Measurements from ENCODE around the gene SFMBT2.

DNA sequence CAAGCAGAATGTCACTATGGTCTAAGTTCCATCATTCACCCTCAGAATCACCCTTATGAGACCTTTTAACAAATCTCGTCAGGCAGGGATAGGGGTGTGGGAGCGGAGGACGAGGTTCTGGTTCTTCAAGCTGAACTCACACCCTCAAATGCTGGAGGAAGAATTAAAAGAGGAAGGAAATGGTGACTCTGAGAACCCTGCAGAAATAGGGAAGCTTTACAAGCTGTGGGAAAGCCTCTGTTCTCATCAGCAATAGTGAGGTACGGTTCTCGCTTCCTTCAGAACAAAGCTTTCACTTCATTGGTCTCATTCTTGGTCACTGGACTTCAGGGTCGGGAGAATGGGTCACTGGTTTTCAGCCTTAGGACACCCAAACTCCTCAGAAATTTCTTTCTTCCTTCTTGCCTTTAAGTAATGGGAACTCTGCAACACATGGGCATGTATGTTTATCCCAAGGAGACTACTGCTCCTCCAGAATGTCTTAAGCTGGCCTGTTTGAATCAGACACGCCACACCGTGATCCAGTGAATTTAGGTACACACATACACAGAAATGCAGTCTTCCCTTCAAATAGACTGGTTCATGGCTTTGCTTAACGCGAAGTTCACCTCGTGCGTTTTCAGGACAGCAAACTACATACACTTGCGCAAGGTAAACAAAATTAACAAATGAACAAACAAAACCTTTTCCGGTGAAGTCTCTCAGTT, 226.0 kb downstream of the SFMBT2 start:
- TF ChIP-seq CTCF (IDR thresholded peaks at IDR 0.05 in 8 of 11, conservative IDR thresholded peaks at IDR 0.05 in 3 of 11) (no peak), POLR2A (IDR thresholded peaks at IDR 0.05) (no peak), POLR2AphosphoS5 (IDR thresholded peaks at IDR 0.05) (peak in 1 of 3 donors; percentile 71)

Measured in spleen (tissue), 7 donors.